ENCODE measurements around the gene FAIM2. TPM values are rescaled to one million over a fixed set of nuclear protein-coding genes. Genes with fewer than 3 reads are reported as not detected.

FAIM2 gene
- total and polyA plus RNA-seq, 9 of the 15 experiments (the other 6 are each of a cell fraction or from before 2014, with no cell fraction given): 0.01 to 0.10 TPM; not detected in 7

- no peak for TF ChIP-seq MGA (IDR thresholded peaks at IDR 0.05)
- no peak for TF ChIP-seq XRCC3 (IDR thresholded peaks at IDR 0.05)
- no peak for TF ChIP-seq RBM14 (IDR thresholded peaks at IDR 0.05; ENCODE audit: borderline replicate concordance, insufficient read depth, low read depth, low read length)
- TF ChIP-seq TGIF2 (CRISPR knock-in tag; IDR thresholded peaks at IDR 0.05): no peak
- TF ChIP-seq PPARD (CRISPR knock-in tag; IDR thresholded peaks at IDR 0.05): no peak
- TF ChIP-seq DDX20 (tag; IDR thresholded peaks at IDR 0.05; ENCODE audit: low read depth): no peak
- TF ChIP-seq MLX (CRISPR knock-in tag; conservative IDR thresholded peaks at IDR 0.05): no peak
- TF ChIP-seq SMAD3 (CRISPR knock-in tag; conservative IDR thresholded peaks at IDR 0.05): no peak
- no peak for TF ChIP-seq ATF2 (CRISPR knock-in tag; IDR thresholded peaks at IDR 0.05)
- no peak for TF ChIP-seq MYC (IDR thresholded peaks at IDR 0.05; ENCODE audit: low read depth, low read length)
- TF ChIP-seq MYC (CRISPR knock-in tag; IDR thresholded peaks at IDR 0.05; ENCODE audit: borderline replicate concordance, low read depth): no peak
Observed at GRCh38 chr12:49863946-49864797, 39.5 kb downstream of the FAIM2 start (continued).
